AG04450 (cell line): Measurements from ENCODE around the gene OR1L1. TPM values are rescaled to one million over a fixed set of nuclear protein-coding genes. Genes with fewer than 3 reads are reported as not detected.

ENCODE experiments used
- CTCF ChIA-PET: fragments of 300-600, 350-600 bp; formaldehyde crosslinking; extraction: SDS; loops from one replicate; lab custom pipeline; 2022; ENCODE audit warnings: antibody characterized with exemption, inconsistent platforms; lab: Charles Lee
- POLR2A ChIA-PET: fragments of 350-600 bp; formaldehyde crosslinking; extraction: SDS; loops from one replicate; lab custom pipeline; 2021; ENCODE audit warnings: antibody characterized with exemption, inconsistent platforms; lab: Yijun Ruan, JAX
- DNase-seq: peaks from one replicate; pipeline ENCODE4 v3.0.0-alpha.2; 2011; ENCODE audit warnings: low read depth, low spot score
- H3K27ac ChIP-seq: one replicate; pipeline ENCODE4 v1.5.1; 2012; ENCODE audit warnings: low read depth, low read length, control low read depth
- H3K27me3 ChIP-seq: one replicate; pipeline ENCODE4 v1.6.0; 2012; ENCODE audit warnings: low read length; ENCODE audit not compliant: control insufficient read depth, insufficient read depth
- H3K4me3 ChIP-seq: 2 replicates; pipeline ENCODE4 v1.5.1; 2011; ENCODE audit warnings: mild to moderate bottlenecking, low read depth, low read length, control low read depth
- H3K9me3 ChIP-seq: 2 replicates; pipeline ENCODE4 v1.5.1; 2012; ENCODE audit warnings: low read length; ENCODE audit not compliant: control insufficient read depth, insufficient read depth
- CTCF ChIP-seq: IDR thresholded peaks from 2 replicates; pipeline ENCODE4 v1.5.1; 2011; ENCODE audit warnings: low read depth, low read length, control low read depth, inconsistent platforms
- polyA minus RNA-seq: library from RNA; depleted of rRNA, polyadenylated mRNA; stranded (reverse); fragments of >200 nt; gene quantifications from 2 replicates; pipeline ENCODE4 v1.2.3, GENCODE V29; 2011; rRNA and poly(A)+ RNA removed
- polyA plus RNA-seq: library from polyadenylated mRNA; depleted of rRNA; stranded (reverse); fragments of >200 nt; gene quantifications from 2 replicates; pipeline ENCODE4 v1.2.3, GENCODE V29; 2011; rRNA removed

The OR1L1 gene
- not detected in 2 replicates for polyA plus RNA-seq
- polyA minus RNA-seq = not detected in 2 replicates

- H3K4me3 ChIP-seq = no peak within 1 kb of the TSS
- H3K9me3 ChIP-seq = no peaks in the 10 kb centered on the region
- no peaks in the 10 kb centered on the region for H3K27me3 ChIP-seq
- DNase-seq = no peak
- no peak for TF ChIP-seq CTCF
- ChIA-PET POLR2A (no interaction called here), CTCF (no interaction called here)
- no peak within 1 kb of the TSS for H3K27ac ChIP-seq
Observed at GRCh38 chr9:122661416-122661815, at the start of gene OR1L1. Gene OR1L1 (plus strand): TSS chr9:122661716. CDS start chr9:122661716, 0 bp downstream.

- no peak for TF ChIP-seq CTCF
- no peaks in the 10 kb centered on the region for H3K27me3 ChIP-seq
- no peak within 1 kb of the TSS for H3K4me3 ChIP-seq
- POLR2A ChIA-PET = no interaction called here
- H3K9me3 ChIP-seq = no peaks in the 10 kb centered on the region
- CTCF ChIA-PET = no interaction called here
- no peak for DNase-seq
- no peak within 1 kb of the TSS for H3K27ac ChIP-seq
Observed at GRCh38 chr9:122614362-122614761, 47.2 kb upstream of the OR1L1 start, which contains the start of gene OR1Q1. Gene OR1Q1 (plus strand): TSS chr9:122614738. CDS start chr9:122614738, 0 bp downstream.

- DNase-seq = no peak
- no peak for TF ChIP-seq CTCF
- no peak overlapping the region for H3K4me3 ChIP-seq
- H3K27ac ChIP-seq = no peak overlapping the region
- CTCF ChIA-PET = no interaction called here
- H3K9me3 ChIP-seq = no peaks in the 10 kb centered on the region
- no peaks in the 10 kb centered on the region for H3K27me3 ChIP-seq
- POLR2A ChIA-PET = no interaction called here
Observed at GRCh38 chr9:122619996-122620395, 41.5 kb upstream of the OR1L1 start.

GRCh38 chr9:122642226-122642625 lies 19.3 kb upstream of the OR1L1 start:
- Histone ChIP-seq H3K27me3 (no peaks in the 10 kb centered on the region), H3K9me3 (no peaks in the 10 kb centered on the region), H3K27ac (no peak overlapping the region), H3K4me3 (no peak overlapping the region)
- CTCF ChIA-PET = no interaction called here
- POLR2A ChIA-PET = no interaction called here
- DNase-seq = no peak
- TF ChIP-seq CTCF = no peak

GRCh38 chr9:122656378-122656777 lies 5.1 kb upstream of the OR1L1 start:
- no peak overlapping the region for H3K27ac ChIP-seq
- ChIA-PET CTCF (no interaction called here), POLR2A (no interaction called here)
- no peak for TF ChIP-seq CTCF
- H3K27me3 ChIP-seq = no peaks in the 10 kb centered on the region
- no peak for DNase-seq
- no peak overlapping the region for H3K4me3 ChIP-seq
- no peaks in the 10 kb centered on the region for H3K9me3 ChIP-seq
